Bronchial epithelial cell (primary cell): ENCODE data around the gene RPL19. TPM values are rescaled to one million over a fixed set of nuclear protein-coding genes. Genes with fewer than 3 reads are reported as not detected.

Source experiments
- DNase-seq: peaks from one replicate; pipeline ENCODE4 v3.0.0-alpha.2; 2010; ENCODE audit warnings: low read depth
- FAIRE-seq: peaks from 2 replicates; lab custom pipeline; 2011; peaks lifted over from hg19 to GRCh38; lab: Jason Lieb, UNC
- H3K27me3 ChIP-seq: 2 replicates; pipeline ENCODE4 v1.5.1; 2011; ENCODE audit warnings: low read length; ENCODE audit not compliant: control insufficient read depth, insufficient read depth
- H3K36me3 ChIP-seq: 2 replicates; pipeline ENCODE4 v1.5.1; 2011; ENCODE audit warnings: low read length; ENCODE audit not compliant: control insufficient read depth, insufficient read depth
- H3K4me3 ChIP-seq: 2 replicates; pipeline ENCODE4 v1.5.1; 2011; ENCODE audit warnings: mild to moderate bottlenecking, low read depth, low read length, control low read depth
- CTCF ChIP-seq: IDR thresholded peaks from 2 replicates; pipeline ENCODE4 v1.5.1; 2011; ENCODE audit warnings: mild to moderate bottlenecking, moderate library complexity, low read length, control low read depth, inconsistent platforms; ENCODE audit not compliant: insufficient read depth, severe bottlenecking
- total RNA-seq: library from RNA; depleted of rRNA; stranded (reverse); fragments of >200 nt; gene quantifications from 2 replicates; pipeline ENCODE4 v1.2.1, GENCODE V29; 2014

The RPL19 gene
- total RNA-seq, 1 donor from 2014 or later: 3,067 TPM

- no peak for TF ChIP-seq CTCF
These were observed 52.8 kb downstream of the RPL19 start for GRCh38 chr17:39252788-39253460.

More at GRCh38 chr17:39252788-39253460, 52.8 kb downstream of the RPL19 start:
- no peaks in the 10 kb centered on the region for H3K36me3 ChIP-seq
- no peak overlapping the region for H3K4me3 ChIP-seq
- no peaks in the 10 kb centered on the region for H3K27me3 ChIP-seq
- no peak for DNase-seq
- FAIRE-seq: no peak

Other genes starting within 250 kb of the RPL19 start
- gene FBXO47, start 232.9 kb upstream of the RPL19 start, total RNA-seq: under 0.01 TPM in 1 of 2 replicates, not detected in the other
- under 0.01 TPM in 2 replicates for gene PLXDC1, start 48.6 kb upstream of the RPL19 start, total RNA-seq
- gene ARL5C, start 34.1 kb upstream of the RPL19 start, total RNA-seq: not detected in 2 replicates
- 4.7 and 4.9 TPM in 2 replicates for gene CACNB1, start 2.6 kb upstream of the RPL19 start, total RNA-seq
- not detected in 2 replicates for gene STAC2, start 25.7 kb downstream of the RPL19 start, total RNA-seq
- 9.0 and 9.3 TPM in 2 replicates for gene FBXL20, start 201.3 kb downstream of the RPL19 start, total RNA-seq